GM19099 (cell line): ENCODE data around the gene ZNF474.

Experiments used
- POLR2A ChIP-seq: IDR thresholded peaks from 3 replicates; pipeline ENCODE4 v1.6.1; 2011; ENCODE audit warnings: low read depth; ENCODE audit not compliant: insufficient read length; ENCODE audit errors: extremely low read depth

The ZNF474 gene

GRCh38 chr5:122200865-122201264 lies 71.5 kb downstream of the ZNF474 start:
- TF ChIP-seq POLR2A: no peak

GRCh38 chr5:122201365-122201764 lies 72.0 kb downstream of the ZNF474 start:
- TF ChIP-seq POLR2A: no peak

GRCh38 chr5:122202952-122203351 lies 73.6 kb downstream of the ZNF474 start:
- no peak for TF ChIP-seq POLR2A
